Neural progenitor cell (in vitro differentiated cells): Measurements from ENCODE around the gene LYPD6B.

Experiments
- CTCF ChIP-seq: fragments of 200-600 bp; sonication (generic); IDR thresholded peaks from 2 replicates; pipeline ENCODE4 v1.5.1; 2017; ENCODE audit warnings: antibody characterized with exemption, mild to moderate bottlenecking
- EZH2 ChIP-seq: fragments of 200-600 bp; sonication (generic); IDR thresholded peaks from 2 replicates; pipeline ENCODE4 v1.6.1; 2017; ENCODE audit warnings: antibody characterized with exemption, mild to moderate bottlenecking, moderate library complexity

- peak; percentile 74 for TF ChIP-seq CTCF
- TF ChIP-seq EZH2: no peak
Observed at GRCh38 chr2:148989882-148990493, 48.5 kb upstream of the LYPD6B start.
